Measurements from ENCODE around the gene SUSD6.

The SUSD6 gene, protein sequence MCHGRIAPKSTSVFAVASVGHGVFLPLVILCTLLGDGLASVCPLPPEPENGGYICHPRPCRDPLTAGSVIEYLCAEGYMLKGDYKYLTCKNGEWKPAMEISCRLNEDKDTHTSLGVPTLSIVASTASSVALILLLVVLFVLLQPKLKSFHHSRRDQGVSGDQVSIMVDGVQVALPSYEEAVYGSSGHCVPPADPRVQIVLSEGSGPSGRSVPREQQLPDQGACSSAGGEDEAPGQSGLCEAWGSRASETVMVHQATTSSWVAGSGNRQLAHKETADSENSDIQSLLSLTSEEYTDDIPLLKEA

DNA sequence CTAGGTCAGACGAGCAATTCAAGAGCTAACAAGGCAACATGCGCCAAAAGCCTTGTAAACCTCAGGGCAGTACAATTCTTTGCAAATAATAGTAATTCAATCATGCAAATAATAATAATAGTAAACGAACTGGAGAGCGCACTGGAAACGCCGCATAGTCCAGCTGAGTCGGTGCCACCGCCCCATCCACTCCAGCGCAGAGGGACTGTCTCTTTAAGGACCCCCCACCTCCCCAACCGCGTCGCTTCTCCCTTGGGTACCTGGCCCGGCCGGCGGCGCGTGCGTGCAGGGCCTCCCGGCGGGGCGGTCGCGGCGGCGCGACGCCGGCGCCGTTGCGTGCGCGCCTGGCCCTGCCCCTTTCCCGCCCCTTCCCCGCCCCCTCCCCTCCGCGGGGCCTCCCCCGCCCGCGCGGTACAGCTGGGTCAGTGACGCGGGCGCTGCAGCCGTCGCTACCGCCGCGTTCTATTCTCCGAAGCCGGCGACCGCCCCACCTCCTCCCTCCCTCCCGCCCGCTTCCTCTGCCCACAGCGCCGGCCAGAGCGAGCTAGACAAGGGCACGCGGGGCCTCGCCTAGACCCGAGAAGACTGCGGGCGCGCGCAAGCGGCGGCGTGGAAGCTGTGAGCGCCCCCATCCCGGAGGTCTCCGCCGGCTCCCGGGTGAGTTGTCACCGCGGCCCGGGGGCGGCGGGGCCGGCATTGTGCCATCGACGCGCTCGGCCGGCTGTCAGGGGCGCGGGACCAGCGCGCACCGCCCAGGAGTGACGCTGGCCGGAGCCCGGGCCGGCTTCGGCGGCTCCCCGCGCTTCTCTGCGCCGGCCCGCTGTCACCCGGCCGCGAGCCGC is at the start of gene SUSD6:
SUSD6 (plus strand) TSS at position 425 of the 842 bp plus-strand sequence. CDS start 46,997 bp downstream, outside the sequence.
- peak; percentile 76 to 81 for DNase-seq

DNA sequence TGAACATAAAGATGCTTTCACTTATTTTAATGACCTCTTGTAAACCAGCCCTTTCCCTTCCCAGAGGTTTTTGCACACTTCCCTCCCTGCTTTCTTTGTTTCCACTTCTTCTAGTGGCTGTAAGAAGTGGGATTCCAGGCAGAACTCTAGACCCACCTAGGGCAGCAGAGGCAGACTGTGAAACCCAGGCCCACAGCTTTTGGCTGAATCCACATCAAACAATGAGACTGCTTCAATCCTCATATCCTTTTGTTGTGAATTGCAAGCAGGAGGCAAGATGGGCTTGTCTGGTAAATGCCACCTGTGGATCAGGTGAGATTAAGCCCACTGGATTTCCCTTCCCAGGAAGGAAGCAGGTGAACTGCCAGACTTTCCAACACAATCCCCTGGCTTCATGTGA is 49.5 kb upstream of the SUSD6 start:
- DNase-seq, result no peak

DNA sequence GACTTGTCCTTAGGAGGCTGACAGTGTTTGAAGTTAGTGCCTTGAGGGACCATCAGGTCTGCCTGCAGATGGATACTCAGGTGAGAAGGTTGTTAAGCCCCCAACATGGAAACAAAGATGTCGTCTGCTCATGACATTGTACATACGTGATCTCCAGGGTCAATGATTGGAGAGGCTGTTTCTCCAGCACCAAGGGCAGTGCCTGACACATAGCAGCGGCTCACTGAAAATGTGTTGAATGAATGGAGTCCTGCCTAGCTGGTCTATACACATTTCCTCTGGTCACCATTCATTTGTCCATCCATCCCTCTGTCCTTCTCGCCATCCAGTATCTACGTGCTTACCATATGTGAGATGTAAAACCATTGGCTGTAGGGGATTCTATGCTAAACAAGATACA is 43.8 kb upstream of the SUSD6 start:
- DNase-seq, result no peak

DNA sequence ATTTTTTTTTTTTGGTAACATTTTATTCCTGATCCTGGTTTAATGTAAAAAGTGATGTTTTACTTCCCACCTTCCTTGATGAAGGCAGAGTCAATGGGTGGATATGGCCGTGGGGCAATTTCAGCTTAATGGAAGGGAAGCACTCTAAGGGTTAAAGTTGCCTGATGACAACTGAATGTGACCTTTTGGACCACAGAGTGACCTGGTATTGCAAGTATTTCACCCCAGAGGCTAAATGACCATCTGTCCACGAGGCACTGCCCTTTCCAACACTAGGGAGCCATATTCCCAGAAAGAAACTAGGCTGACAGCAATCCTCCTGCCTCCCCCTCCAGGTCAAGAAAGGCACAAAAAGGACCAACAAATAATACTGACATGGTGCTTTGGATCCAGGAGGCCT is 41.5 kb upstream of the SUSD6 start:
- no peak for DNase-seq

DNA sequence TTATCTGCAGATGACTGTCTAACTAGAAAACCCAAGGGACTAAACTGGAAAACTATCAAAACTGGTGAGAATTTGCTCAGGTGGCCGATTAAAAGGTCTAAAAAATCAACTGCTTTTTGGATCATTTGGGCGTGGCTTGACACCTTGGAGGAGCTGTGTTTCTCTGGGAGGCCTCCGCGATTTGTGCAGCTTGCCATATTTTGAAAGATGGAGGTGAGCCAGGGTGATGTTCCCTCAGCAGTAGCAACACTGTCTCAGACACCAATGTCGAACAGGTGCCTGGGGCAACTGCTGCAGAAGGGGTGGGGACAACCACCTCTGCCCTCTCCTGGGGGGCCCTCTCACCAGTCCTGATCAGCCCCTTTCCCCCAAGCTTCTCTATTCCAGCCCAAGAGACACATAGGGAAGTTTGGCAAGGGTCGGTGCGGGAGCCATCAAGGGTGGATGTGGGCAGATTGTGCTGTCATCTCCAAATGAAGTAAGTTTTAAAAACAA is 40.5 kb upstream of the SUSD6 start:
- DNase-seq, result no peak

DNA sequence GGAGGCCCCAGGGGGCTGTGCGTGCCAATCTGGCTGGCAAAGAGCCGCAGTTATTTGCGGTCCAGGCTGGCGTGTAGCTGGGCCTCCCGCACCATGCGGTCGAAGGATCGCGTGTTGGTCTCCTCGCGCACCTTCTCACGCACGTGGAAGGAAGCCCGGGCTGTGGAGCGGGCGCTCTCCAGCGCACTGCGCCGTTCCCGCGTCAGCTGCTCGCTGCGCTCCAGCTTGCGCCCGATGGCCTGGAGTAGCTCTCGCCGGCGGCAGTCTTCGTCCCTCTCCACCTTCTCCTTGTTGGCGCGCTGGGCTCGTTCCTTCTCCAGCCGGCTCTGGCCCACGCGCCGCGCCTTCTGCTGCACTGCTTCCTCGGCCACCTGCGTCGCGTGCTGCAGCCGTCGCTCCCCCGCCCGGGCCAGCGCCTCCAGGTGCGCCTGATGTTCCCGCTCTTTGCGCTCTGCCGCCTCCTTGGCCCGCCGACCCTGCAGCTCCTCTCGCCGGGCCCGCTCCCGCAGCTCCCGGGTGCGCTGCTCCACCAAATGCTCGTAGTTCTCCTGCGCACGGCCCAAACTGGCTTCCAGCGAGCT is 39.9 kb upstream of the SUSD6 start:
- DNase-seq, result no peak

DNA sequence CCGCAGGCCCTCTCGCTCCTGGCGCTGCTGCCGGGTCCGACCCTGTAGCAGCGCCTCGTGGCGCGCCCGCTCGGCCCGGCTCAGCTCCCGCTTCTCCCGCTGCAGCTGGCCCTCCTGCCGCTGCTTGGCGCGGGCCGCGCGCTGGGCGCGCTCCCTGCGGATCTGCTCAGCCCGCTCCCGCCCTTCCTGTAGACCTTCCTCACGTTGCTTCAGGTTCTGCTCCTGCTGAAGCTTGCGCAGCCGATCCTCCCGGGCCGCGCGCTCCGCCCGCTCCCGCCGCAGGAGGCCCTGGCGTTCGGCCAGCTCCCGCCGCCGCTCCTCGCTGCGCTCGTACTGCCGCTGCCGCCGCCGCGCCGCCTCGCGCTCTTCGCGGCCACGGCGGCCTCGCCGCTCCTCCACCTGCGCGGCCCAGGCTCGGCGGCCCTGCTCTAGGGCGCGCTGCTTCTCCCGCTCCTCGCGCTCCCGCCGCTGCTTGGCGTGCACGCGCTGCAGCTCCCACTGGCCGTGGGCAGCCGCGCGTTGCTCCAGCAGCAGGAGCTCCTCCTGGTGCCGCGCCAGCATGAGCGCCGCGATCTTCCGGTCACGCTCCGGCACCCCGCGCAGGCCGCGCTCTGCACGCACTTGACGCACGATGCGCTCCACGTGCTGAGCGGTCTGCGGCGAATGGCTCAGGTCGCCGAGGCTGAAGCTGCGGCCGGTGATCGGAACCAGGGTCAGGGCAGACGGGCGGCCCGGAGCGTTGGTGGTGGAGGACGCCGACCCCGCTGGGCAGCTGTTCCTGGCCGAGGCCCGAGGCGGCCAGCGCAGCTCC is 39.2 kb upstream of the SUSD6 start:
- DNase-seq, result no peak

DNA sequence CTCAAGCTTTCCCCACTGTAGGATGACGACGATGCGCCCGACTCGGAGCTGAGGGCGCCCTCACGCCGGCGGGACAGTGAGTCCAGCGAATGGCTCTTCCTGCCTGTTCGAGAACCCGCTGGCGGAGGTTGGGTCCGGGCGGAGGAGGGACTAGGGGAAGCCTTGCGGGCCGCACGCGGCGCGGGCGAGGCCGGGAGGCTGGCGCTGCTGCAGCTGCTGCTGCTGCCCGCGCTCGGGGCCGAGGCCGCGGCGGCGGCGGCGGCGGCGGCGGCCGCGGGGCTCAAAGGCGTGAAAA is 38.6 kb upstream of the SUSD6 start:
- DNase-seq, result no peak

DNA sequence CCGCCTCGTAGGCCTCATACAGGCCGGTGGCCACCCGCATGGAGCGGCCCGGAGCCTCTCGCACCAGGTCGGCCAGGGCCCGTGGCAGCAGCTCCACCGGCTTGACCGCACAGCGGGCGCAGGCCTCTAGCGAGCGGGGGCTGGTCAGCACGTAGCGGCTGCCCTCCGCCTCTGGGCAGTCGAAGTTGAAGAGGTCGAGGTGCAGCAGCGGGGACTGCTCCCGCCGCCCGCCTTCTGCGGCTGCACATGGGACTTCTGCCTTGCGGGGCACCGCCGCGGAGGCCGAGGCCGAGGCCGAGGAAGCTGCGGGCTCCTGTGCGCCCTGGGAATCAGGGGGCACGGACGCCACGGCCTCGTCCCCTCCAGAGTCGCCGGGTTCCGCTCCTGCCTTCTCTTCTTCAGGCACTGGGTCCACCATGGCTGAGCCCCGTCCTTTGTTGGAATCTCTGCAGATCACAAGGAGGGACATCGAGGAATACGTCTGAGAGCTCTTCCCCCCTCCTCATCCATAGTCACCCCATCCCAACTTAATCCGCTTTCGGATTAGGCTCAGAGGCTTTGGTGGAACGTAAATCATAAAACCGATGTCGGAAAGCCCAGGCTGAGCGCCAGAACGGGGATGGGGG is 38.1 kb upstream of the SUSD6 start:
- no peak for DNase-seq

DNA sequence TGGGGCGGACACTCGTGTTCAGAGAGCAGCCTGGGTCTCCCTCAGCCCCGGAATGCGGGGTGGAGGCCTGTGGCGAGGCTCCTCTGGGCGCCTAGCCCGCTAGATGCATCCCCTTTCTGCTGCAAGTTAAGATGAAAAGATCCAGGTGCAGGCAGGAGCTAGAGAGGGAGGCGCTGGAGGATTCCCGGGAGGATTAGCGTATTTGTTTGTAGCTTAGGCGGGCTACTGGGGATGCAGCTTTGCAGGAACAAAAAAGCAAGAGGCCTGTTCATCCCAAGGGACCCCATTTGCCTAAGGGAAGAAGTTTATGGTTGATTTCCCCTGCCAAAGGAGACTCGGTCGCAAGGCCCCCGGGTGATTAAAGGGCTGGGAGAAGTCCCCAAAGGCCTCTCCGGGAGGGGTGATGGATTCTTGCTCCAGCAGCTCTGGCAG is 37.5 kb upstream of the SUSD6 start:
- DNase-seq, result no peak

DNA sequence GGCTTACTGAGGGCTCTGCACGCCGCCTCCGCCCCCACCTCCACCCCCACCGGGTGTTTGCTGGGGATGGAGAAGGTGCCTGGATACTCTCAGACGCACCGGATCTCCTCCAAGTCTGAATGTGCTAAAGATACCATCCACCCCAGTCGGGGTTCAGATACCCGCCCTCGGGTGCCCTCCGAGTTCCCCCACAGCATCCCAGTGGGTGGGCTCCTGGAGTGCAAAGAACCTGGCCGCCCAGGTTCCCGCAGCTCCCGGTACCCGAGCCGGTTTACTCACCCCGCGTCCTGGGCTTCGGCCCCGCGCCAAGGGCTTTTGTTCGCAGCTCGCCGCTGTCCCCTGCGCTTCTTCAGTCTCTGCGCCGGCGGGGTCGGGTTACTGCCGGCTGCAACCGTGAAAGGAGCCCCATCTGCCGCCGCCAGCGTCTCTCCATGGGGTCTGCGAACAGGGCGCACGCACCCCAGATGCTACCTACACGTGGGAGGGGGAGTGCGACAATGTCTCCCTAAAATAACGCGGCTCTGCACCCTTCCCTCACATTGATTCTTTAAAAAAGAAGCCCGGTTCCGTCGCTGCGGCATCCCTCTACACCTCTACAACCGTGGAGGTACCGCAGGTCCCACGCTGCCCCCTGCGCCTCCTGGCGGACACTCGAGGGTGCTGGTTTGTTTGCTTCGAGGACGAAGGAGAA is 37.0 kb upstream of the SUSD6 start, which contains the start of gene CCDC177:
CCDC177 (minus strand) TSS at position 609 of the 691 bp plus-strand sequence. CDS start 1,249 bp downstream, outside the sequence.
- DNase-seq, result no peak

DNA sequence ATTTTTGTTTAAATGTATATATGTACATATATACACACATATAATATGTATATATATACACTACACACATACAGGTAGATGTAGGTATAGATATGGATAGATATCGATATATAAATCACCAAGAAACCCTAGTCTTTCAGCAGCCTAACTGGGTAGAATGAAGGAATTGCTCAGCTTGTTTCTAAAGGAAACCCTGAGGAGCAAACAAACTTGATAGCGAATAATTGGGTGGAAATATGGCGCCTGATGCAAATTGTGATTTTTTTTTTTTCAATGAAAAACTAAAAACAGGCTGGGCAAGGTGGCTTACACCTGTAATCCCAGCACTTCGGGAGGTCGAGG is 36.5 kb upstream of the SUSD6 start:
- DNase-seq, result no peak

DNA sequence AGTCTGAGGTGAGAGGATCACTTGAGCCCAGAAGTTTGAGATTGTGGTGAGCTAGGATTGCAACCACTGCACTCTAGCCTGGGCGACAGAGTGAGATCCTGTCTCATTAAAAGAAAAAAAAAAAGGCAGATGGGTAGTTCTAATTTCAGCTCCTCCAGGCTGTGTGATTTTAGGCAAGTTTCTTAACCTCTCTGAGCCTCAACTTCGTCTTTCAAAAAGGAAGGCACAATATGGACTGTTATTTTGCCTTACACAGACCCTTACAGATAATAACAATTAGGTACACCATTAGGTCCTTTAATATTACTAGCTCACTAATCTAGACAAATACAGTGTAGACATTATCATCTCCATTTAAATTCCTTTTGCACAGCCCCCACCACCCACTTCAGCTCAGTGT is 31.9 kb upstream of the SUSD6 start:
- no peak for DNase-seq

DNA sequence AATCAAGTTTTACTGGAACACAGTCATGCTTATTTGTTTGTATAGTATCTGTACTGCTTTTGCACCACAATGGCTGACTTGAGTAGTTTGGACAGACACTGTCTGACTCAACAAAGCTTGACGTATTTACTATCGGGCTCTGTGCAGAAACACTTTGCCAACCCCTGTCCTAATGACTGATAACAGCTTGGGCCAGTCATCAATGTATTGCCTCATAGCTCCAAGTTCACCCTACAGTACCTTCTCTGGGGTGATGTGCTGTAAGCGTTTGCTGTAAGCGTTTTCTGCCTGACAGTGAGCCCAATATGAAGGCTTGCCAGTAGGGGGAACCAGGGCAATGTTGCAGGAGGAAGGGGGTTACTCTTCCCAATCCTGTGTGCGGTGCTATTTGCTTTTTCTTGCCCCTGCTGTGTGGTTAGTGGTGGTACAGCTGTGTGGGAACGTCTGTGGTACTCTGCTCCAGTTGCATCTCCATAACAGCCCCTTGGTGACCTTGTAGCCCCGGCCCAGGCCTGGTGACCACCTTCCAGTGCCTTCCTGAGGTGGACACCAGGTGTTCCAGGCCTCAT is 31.3 kb upstream of the SUSD6 start:
- DNase-seq, result peak; percentile 8 to 28

DNA sequence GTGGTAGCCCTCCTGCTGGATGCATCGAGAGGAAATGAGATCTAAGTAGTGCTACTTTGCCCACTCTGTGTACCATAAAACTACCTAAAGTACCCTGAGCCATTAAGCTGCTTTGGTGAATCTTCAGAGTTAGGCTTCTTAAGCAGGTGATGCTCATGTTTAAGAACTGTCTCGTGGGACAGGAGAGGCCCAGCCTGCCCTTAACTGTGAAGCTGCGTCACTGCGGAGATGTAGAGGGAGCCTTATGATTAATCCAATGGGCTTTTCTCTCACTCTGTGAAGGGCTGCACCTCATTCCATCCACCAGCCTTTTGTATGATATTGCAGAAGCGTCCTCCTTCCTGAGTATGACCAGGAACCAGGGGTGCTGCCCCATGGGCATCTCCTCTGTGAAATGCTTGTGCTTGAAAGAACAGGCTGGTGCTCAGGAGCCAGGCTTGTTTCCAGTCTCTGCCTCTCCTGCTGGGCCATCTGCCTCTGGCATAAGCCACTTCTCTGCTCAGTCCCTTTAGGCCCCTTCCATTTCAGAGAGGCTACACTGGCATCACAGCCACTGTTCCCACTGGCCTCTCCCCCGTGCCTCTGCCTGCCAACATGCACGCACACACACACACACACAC is 30.0 kb upstream of the SUSD6 start:
- DNase-seq, result no peak

DNA sequence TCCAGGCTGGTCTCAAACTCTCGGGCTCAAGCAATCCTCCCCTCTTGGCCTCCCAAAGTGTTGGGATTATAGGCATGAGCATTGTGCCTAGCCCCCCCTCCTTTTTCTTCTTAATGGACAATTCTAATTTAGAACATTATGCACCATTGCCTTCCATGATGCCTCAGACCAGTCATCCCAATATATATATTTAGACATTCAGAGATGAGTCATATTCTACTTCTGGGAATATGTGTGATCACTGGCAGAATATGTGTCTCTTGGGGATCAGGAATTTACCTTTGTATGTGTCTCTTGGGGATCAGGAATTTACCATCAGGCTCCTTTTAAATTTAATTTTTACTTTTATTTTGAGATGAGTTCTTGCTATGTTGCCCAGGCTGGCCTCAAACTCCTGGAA is 29.2 kb upstream of the SUSD6 start:
- no peak for DNase-seq

DNA sequence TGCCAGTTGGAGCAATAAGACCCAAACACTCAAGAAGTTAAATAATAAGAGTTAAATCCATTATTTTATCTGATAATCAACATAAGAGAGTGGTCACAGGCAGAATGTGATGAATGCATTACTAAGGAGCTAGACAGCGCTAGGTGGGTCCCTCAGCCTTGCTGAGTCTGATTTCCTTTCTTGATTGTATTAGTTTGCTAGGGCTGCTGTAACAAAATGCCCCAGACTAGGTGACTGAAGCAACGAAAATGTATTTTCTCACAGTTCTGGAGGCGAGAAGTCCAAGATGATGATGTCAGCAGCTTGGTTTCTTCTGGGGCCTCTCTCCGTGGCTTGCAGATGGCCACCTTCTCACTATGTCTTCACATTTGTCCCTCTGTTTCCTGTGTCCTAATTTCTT is 28.6 kb upstream of the SUSD6 start:
- no peak for DNase-seq

DNA sequence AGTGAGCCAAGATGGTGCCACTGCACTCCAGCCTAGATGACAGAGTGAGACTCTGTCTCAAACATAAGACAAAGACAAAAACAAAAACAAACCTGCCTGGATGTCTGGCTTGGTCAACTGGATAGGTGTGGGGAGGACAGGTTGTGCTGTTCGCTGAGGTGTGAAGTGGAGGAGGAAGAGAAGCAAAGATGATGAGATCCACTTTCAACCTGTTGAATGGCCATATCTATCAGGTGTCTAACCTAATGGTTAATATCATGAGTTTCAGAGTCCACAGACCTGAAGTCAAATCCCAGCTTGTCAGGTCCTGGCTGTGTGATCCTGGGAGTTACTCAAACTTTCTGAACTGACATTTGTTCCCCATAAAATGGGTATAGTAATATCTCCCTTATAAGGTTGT is 27.0 kb upstream of the SUSD6 start:
- DNase-seq, result no peak

DNA sequence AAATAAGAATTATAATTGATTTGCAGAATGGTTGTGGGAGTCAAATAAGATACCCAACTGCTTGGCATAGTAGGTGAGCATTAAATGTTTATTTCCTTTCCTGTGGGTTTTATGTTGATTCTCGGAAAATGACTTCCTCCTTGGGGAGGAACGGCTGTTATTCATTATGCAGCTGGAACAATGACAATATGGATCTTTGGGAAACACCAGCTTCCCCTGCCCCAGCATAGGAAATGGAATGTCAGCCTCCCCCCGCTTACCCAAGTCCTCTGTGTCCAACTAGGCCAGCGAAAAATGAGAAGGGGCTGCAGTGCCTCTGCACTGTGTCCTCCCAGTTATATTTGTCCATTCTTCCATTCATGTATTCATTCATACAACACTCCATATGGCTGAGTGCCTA is 25.0 kb upstream of the SUSD6 start:
- DNase-seq, result no peak

DNA sequence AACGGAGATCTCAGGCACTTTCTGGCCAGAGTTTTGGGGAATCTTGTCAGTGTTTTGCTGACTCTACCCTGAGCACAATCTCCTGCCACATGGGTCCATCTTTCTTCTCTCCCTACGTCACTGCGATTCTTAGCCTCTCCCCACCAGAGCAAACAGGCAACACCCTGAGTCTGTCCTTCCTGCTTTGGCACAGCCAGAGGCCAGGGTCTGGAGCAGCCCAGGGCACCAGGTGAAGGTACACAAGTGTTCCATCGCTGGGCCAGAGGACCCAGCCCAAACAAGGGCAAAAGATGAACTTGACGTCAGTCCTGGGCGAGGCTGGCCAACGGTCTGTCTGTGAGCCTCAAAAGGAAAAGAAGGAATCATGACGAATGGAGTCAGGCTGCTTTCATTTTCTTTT is 24.0 kb upstream of the SUSD6 start:
- DNase-seq, result no peak

DNA sequence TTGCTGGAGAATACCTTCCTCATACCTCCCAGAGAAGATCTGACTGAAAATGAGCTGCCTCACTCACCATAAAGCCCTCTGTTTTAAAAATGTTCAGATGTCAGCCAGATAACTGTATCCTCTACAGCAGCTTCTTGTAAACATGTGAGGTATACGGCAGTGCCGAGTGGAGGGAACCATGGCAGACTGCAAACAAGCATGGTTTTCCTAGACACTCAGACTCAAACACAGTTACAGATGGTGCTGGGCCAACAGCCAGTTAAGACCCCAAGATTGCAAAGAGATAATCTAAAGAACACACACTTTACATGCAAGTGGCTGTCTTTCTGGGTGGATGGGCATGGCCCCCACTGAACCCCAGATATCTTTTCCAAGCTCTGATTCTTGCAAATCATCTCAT is 20.1 kb upstream of the SUSD6 start:
- no peak for DNase-seq

Data from AML-193 (cell line).